Mucosa of gallbladder (tissue), 1 donor: ENCODE data around the gene SOX15. TPM values are rescaled to one million over a fixed set of nuclear protein-coding genes. Genes with fewer than 3 reads are reported as not detected.

Experiments used
- DNase-seq: peaks from one replicate; pipeline ENCODE4 v3.0.0-alpha.2; 2020; ENCODE audit warnings: low spot score
- total RNA-seq: library from RNA; stranded (reverse); gene quantifications from one replicate; pipeline ENCODE4 v1.2.1, GENCODE V29; 2021
- donor health status: DM: no; HTN: no; CAD: no.

SOX15 gene
- total RNA-seq, 1 donor from 2014 or later, result 3.1 TPM

- no peak for DNase-seq
Measured at GRCh38 chr17:7577327-7578199, 12.3 kb downstream of the SOX15 start.

- DNase-seq, result no peak
Measured at GRCh38 chr17:7576432-7576937, 13.4 kb downstream of the SOX15 start.

- DNase-seq, result no peak
Measured at GRCh38 chr17:7575959-7576358, 13.9 kb downstream of the SOX15 start.

GRCh38 chr17:7575481-7575883, 14.4 kb downstream of the SOX15 start:
- no peak for DNase-seq

GRCh38 chr17:7574176-7574953, 15.5 kb downstream of the SOX15 start:
- DNase-seq, result no peak

GRCh38 chr17:7573324-7574080, 16.4 kb downstream of the SOX15 start:
- peak; percentile 86 for DNase-seq

GRCh38 chr17:7572588-7573323, 17.1 kb downstream of the SOX15 start:
- DNase-seq, result peak; percentile 100

- DNase-seq, result no peak
Measured at GRCh38 chr17:7572338-7572587, 17.6 kb downstream of the SOX15 start.

- no peak for DNase-seq
Measured at GRCh38 chr17:7570351-7570750, 19.5 kb downstream of the SOX15 start.

- DNase-seq, result no peak
Measured at GRCh38 chr17:7569571-7569970, 20.3 kb downstream of the SOX15 start.

GRCh38 chr17:7563115-7563869, 26.6 kb downstream of the SOX15 start:
- no peak for DNase-seq

- no peak for DNase-seq
Measured at GRCh38 chr17:7562208-7562605, 27.7 kb downstream of the SOX15 start.

GRCh38 chr17:7561589-7562207, 28.2 kb downstream of the SOX15 start, which contains the start of gene SENP3:
TSS of gene SENP3 (plus strand) at chr17:7561919. CDS start at chr17:7563077, 1,158 bp downstream.
- peak; percentile 90 for DNase-seq

GRCh38 chr17:7561028-7561575, 28.8 kb downstream of the SOX15 start:
- peak; percentile 94 for DNase-seq

GRCh38 chr17:7560172-7561027, 29.5 kb downstream of the SOX15 start:
- no peak for DNase-seq

- DNase-seq, result no peak
Measured at GRCh38 chr17:7559320-7560171, 30.3 kb downstream of the SOX15 start.

- DNase-seq, result no peak
Measured at GRCh38 chr17:7558544-7559319, 31.2 kb downstream of the SOX15 start, which contains the start of gene TNFSF13. TSS of gene TNFSF13 (plus strand) at chr17:7558750. CDS start at chr17:7559040, 290 bp downstream.
